ENCODE results near the gene XPNPEP3.

- TF ChIP-seq CTCF (IDR thresholded peaks at IDR 0.05; ENCODE audit: insufficient read depth, low read length, poor library complexity, severe bottlenecking) (no peak), EZH2phosphoT487 (conservative IDR thresholded peaks at IDR 0.05; ENCODE audit: low read length) (no peak)
Observed at GRCh38 chr22:40855979-40856512, 902 bp upstream of the XPNPEP3 start.
